HUES48 (cell line): ENCODE data around the gene NPHP4.

Source experiments
- H3K27ac ChIP-seq: one replicate; pipeline ENCODE4 v1.7.0; 2013; ENCODE audit warnings: low read depth, low read length, inconsistent platforms
- H3K27me3 ChIP-seq: 2 replicates; pipeline ENCODE4 v1.6.1; 2013; ENCODE audit warnings: mild to moderate bottlenecking, low read length; ENCODE audit not compliant: control insufficient read depth, insufficient read depth
- H3K36me3 ChIP-seq: 2 replicates; pipeline ENCODE4 v1.6.1; 2013; ENCODE audit warnings: low read length; ENCODE audit not compliant: control insufficient read depth, insufficient read depth
- H3K4me1 ChIP-seq: 2 replicates; pipeline ENCODE4 v1.6.1; 2013; ENCODE audit warnings: mild to moderate bottlenecking, low read length; ENCODE audit not compliant: control insufficient read depth, insufficient read depth
- H3K4me3 ChIP-seq: 2 replicates; pipeline ENCODE4 v1.5.1; 2013; ENCODE audit warnings: mild to moderate bottlenecking, low read depth, low read length
- H3K9ac ChIP-seq: 2 replicates; pipeline ENCODE4 v1.6.1; 2013; ENCODE audit warnings: mild to moderate bottlenecking, low read depth, low read length, moderate library complexity
- H3K9me3 ChIP-seq: 2 replicates; pipeline ENCODE4 v1.6.1; 2013; ENCODE audit warnings: low read length; ENCODE audit not compliant: control insufficient read depth, insufficient read depth

Gene NPHP4

GRCh38 chr1:5861871-5862825, 130.1 kb downstream of the NPHP4 start:
- H3K36me3 ChIP-seq, result 0 out of 2 replicates have a peak, but pooled peaks cover 9% of the 10 kb centered on the region
- no peaks in the 10 kb centered on the region for H3K27me3 ChIP-seq
- no peak overlapping the region for H3K4me3 ChIP-seq
- no peak overlapping the region for H3K27ac ChIP-seq
- H3K9me3 ChIP-seq, result no peaks in the 10 kb centered on the region
- no peaks in the 10 kb centered on the region for H3K4me1 ChIP-seq
- no peak overlapping the region for H3K9ac ChIP-seq

GRCh38 chr1:5860277-5860676, 131.9 kb downstream of the NPHP4 start:
- Histone ChIP-seq H3K27me3 (no peaks in the 10 kb centered on the region), H3K9me3 (no peaks in the 10 kb centered on the region), H3K27ac (no peak overlapping the region), H3K36me3 (0 out of 2 replicates have a peak, but pooled peaks cover 9% of the 10 kb centered on the region), H3K4me3 (no peak overlapping the region), H3K4me1 (no peaks in the 10 kb centered on the region), H3K9ac (no peak overlapping the region)

- no peaks in the 10 kb centered on the region for H3K4me1 ChIP-seq
Measured at GRCh38 chr1:5859766-5860165, 132.5 kb downstream of the NPHP4 start.

GRCh38 chr1:5858844-5859407, 133.3 kb downstream of the NPHP4 start:
- no peaks in the 10 kb centered on the region for H3K9me3 ChIP-seq
- H3K9ac ChIP-seq, result no peak overlapping the region
- H3K27ac ChIP-seq, result no peak overlapping the region
- no peaks in the 10 kb centered on the region for H3K27me3 ChIP-seq
- 0 out of 2 replicates have a peak, but pooled peaks cover 9% of the 10 kb centered on the region for H3K36me3 ChIP-seq
- no peak overlapping the region for H3K4me3 ChIP-seq
- H3K4me1 ChIP-seq, result no peaks in the 10 kb centered on the region

More at GRCh38 chr1:5859766-5860165, 132.5 kb downstream of the NPHP4 start:
- 0 out of 2 replicates have a peak, but pooled peaks cover 9% of the 10 kb centered on the region for H3K36me3 ChIP-seq
- no peaks in the 10 kb centered on the region for H3K27me3 ChIP-seq
- H3K9ac ChIP-seq, result no peak overlapping the region
- no peak overlapping the region for H3K4me3 ChIP-seq
- H3K27ac ChIP-seq, result no peak overlapping the region
- H3K9me3 ChIP-seq, result no peaks in the 10 kb centered on the region

- 0 out of 2 replicates have a peak, but pooled peaks cover 9% of the 10 kb centered on the region for H3K36me3 ChIP-seq
- no peak overlapping the region for H3K4me3 ChIP-seq
- H3K9me3 ChIP-seq, result no peaks in the 10 kb centered on the region
- no peak overlapping the region for H3K9ac ChIP-seq
- no peaks in the 10 kb centered on the region for H3K27me3 ChIP-seq
- H3K4me1 ChIP-seq, result no peaks in the 10 kb centered on the region
- H3K27ac ChIP-seq, result no peak overlapping the region
Measured at GRCh38 chr1:5858246-5858645, 134.0 kb downstream of the NPHP4 start.

GRCh38 chr1:5857508-5858090, 134.6 kb downstream of the NPHP4 start:
- Histone ChIP-seq H3K9ac (no peak overlapping the region), H3K4me1 (no peaks in the 10 kb centered on the region), H3K27me3 (no peaks in the 10 kb centered on the region), H3K36me3 (0 out of 2 replicates have a peak, but pooled peaks cover 9% of the 10 kb centered on the region), H3K9me3 (no peaks in the 10 kb centered on the region), H3K4me3 (no peak overlapping the region), H3K27ac (no peak overlapping the region)

GRCh38 chr1:5857011-5857410, 135.2 kb downstream of the NPHP4 start:
- H3K27ac ChIP-seq, result no peak overlapping the region
- 0 out of 2 replicates have a peak, but pooled peaks cover 6% of the 10 kb centered on the region for H3K36me3 ChIP-seq
- H3K4me1 ChIP-seq, result no peaks in the 10 kb centered on the region
- H3K27me3 ChIP-seq, result no peaks in the 10 kb centered on the region
- no peaks in the 10 kb centered on the region for H3K9me3 ChIP-seq
- H3K9ac ChIP-seq, result no peak overlapping the region
- H3K4me3 ChIP-seq, result no peak overlapping the region

- H3K4me3 ChIP-seq, result no peak overlapping the region
- no peak overlapping the region for H3K9ac ChIP-seq
- H3K4me1 ChIP-seq, result no peaks in the 10 kb centered on the region
- no peak overlapping the region for H3K27ac ChIP-seq
- no peaks in the 10 kb centered on the region for H3K36me3 ChIP-seq
- no peaks in the 10 kb centered on the region for H3K9me3 ChIP-seq
- H3K27me3 ChIP-seq, result no peaks in the 10 kb centered on the region
Measured at GRCh38 chr1:5856246-5856815, 135.9 kb downstream of the NPHP4 start.

- Histone ChIP-seq H3K4me1 (no peaks in the 10 kb centered on the region), H3K9me3 (no peaks in the 10 kb centered on the region), H3K9ac (no peak overlapping the region), H3K27ac (no peak overlapping the region), H3K36me3 (no peaks in the 10 kb centered on the region), H3K4me3 (no peak overlapping the region), H3K27me3 (no peaks in the 10 kb centered on the region)
Measured at GRCh38 chr1:5855196-5855897, 136.9 kb downstream of the NPHP4 start.

GRCh38 chr1:5854754-5855153, 137.5 kb downstream of the NPHP4 start:
- Histone ChIP-seq H3K27ac (no peak overlapping the region), H3K36me3 (no peaks in the 10 kb centered on the region), H3K4me3 (no peak overlapping the region), H3K9ac (no peak overlapping the region), H3K4me1 (no peaks in the 10 kb centered on the region), H3K27me3 (no peaks in the 10 kb centered on the region), H3K9me3 (no peaks in the 10 kb centered on the region)
